GM18870 (cell line): Measurements from ENCODE around the gene DYNLRB2.
A peak's percentile ranks its signal among the peaks of the same experiment; 100 is the strongest.

Experiments used
- ATAC-seq: cut with Tn5 transposase; IDR thresholded peaks from one replicate; pipeline ENCODE4 v1.9.1; 2021; ENCODE audit warnings: moderate library complexity; ENCODE audit not compliant: unreplicated experiment

The DYNLRB2 gene

GRCh38 chr16:80540516-80541305 is at the start of gene DYNLRB2:
TSS of gene DYNLRB2 (plus strand) at chr16:80540993. CDS start at chr16:80541077, 84 bp downstream.
- peak; percentile 89 for ATAC-seq

DNA sequence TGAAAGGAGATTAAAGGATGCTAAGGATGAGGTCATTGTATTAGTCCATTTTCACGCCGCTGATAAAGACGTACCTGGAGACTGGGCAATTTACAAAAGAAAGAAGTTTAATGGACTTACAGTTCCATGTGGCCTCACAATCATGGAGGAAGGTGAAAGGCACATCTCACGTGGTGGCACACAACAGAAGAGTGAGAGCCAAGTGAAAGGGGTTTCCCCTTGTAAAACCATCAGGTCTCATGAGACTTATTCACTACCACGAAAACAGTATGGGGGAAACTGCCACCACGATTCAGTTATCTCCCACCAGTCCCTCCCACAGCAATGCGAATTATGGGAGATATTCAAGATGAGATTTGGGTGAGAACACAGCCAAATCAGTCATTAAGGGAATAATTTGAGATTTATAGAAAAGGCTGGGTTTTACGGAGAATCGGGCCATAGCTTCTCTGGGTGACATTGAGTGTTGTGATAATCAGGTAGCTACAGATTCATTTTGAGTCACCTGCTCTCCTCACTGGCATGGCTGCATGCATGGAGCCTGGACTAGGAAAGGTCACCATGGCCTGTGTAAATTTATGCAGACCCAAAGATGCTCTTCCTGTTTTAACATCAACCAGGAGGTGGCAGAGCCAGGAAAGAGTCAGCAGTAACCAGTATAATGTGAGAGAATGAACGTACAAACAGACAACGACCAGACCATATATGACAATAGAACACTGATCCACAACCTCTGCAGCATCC is 40.5 kb upstream of the DYNLRB2 start:
- ATAC-seq = no peak

DNA sequence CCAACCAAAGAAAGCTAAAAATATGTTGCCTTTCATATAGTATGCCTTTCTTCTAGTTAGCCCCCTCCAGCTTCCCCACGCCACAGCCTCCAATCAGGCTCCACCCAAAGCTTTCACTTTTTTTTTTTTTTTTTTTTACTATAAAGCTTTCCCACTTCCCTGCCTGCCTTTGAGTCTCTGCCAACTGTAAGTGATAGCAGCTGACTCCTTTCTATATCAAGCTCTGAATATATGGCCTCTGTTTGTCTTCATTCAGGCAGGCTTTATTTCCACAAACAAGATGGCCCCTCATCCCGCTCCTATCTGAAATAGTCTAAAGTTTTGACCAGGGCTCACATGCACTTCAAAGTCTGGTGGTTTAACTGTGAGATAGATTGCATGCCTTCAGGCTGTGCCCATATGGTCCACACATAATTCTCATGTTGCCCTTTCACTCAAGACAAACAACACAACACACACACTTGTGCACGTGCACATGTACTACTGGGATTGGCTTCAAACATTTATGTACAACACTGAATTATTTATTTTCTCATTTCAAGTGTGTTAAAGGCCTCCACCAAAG is 39.8 kb upstream of the DYNLRB2 start:
- ATAC-seq = no peak

DNA sequence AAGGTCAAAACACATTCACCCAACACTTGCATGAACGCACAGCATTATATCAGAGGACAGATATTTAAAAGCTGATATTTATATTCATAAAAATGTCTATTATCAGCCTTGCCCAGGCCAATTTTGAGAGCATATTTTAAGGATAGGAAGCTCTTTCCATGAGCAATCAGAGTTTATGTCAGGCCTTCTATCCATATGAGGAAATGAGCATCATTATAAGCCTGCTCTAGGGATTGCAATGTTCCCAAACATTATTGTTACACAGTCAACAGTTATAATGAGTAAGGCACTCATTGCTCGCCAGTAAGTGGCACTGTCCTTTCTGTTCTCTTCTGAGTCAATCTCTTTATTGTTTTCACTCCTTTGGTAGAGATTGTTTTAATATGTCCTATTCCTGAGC is 37.7 kb upstream of the DYNLRB2 start:
- no peak for ATAC-seq

DNA sequence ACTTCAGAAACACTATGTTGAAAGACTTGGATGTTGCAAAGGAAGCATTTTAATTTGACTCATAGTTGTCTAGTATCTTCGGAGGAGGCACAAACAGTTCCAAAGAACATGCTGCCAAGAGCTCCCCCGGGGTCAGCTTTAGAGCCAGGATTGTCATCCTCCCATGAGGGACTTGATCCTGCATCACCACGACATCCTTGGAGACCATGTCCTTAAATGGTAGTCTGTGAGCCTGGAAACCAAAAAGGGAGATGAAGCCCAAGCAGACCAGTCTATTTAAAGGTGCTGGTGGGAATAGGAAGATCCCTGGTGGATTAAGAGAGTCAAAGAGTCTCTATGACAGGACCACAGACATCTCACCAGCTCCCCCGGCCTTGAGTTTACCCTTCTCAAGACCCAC is 33.3 kb upstream of the DYNLRB2 start:
- ATAC-seq = no peak

DNA sequence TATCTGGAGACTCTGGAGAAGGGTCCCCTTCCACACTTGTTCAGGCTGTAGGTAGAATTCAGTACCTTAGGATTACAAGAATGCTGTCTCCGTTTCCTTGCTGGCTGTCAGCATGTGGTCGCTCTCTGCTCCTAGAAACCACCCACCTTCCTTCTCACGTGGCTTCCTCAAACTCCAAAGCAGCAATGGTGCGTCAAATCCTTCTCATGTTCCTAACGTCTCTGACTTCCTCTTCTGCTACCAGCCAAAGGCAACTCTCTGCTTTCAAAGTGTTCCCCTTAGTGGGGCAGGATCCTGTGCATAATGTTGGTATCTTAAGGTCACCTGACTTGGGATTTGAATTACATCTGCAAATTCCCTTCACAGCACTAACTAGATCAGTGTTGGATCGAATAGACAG is 30.9 kb upstream of the DYNLRB2 start:
- no peak for ATAC-seq

DNA sequence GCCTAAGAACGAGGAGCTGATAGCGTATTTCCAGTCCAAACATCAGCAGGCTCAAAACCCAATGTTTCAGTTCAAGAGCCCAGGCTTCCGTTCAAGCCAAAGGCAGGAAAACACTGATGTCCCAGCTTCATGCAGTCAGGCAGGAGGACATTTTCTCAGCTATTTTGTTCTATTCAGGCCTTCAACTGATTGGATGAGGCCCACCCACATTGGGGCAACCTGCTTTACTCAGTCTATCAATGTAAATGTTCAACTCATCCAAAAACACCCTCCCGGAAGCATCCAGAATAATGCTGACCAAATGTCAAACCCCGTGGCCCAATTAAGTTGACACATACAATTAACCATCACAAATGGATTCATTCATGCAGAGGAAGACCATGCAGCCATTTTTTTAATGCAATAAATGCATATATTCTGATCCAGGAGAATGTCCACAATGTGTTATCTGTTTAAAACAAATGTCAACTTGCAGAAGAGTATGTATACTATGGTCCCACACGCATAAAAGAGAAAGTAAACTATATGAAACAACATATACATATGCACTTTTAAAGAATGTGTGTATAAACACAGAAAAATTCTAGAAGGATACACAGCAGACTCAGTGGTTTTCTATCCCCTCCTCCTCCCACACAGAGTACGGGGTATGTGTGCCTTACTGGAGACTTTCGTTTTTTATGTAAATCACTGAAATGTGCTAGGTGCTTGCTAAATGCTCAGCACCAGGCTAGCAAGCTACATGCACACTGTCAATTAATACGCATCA is 28.8 kb upstream of the DYNLRB2 start:
- no peak for ATAC-seq

GRCh38 chr16:80512593-80512853 is 28.3 kb upstream of the DYNLRB2 start:
- ATAC-seq = no peak

GRCh38 chr16:80515374-80515773 is 25.4 kb upstream of the DYNLRB2 start:
- no peak for ATAC-seq

GRCh38 chr16:80517846-80518245 is 22.9 kb upstream of the DYNLRB2 start:
- ATAC-seq = no peak

DNA sequence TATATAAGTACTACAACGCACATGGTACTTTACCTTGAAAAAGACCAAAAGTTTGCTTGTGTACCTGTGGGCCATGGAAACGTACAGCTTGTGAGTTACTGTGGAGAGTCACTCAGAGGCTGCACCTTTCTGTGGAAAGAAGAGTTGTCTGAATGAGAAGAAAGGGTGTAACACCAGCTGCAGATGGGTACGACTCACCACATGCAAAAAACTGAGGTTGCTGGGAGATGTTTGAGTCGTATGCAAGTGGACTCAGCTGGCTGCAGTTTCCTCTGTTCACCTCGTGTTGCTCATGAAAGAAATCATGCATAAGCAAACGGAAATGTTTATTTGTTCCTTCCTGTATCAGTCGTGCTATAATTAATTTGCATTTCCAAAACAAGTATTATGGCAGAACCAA is 22.4 kb upstream of the DYNLRB2 start:
- ATAC-seq = no peak

DNA sequence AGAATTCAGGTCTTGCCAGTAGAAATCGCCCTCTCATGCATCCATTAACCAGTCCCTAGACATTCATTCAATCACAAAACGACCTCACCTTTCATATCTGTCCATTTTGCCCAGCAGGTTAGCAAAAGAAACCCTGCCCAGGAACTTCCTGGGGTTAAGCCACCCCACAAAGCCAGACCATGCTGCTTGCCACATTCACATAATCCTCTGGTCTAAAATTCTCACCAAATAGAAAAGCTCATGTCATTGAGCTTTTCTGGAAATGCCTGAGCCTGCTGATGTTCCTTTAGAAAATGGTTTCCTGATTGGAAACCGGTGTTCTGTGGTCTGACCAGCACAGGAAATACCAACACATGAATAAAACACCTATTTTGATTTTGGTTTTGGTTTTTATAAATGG is 21.6 kb upstream of the DYNLRB2 start:
- ATAC-seq = no peak

DNA sequence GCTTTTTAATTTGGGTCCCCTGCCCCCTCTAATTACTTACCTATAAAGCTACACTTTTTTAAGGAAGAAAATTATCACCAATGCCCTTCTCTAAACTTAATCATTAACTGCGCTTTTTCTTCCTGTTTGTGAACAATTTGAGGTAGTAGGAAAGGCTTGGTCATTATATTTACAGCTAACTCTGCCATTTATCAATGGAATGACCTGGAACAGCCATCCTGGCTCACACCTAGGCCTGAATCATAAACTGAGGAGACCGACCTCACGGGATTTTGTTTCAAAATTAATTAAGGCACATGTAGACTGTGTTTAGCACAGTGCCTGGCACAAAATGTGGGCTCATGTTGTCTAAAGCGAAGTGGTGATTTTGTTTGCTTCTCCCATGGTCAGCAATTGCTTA is 15.4 kb upstream of the DYNLRB2 start:
- no peak for ATAC-seq

GRCh38 chr16:80526418-80527061 is 14.3 kb upstream of the DYNLRB2 start:
- no peak for ATAC-seq

GRCh38 chr16:80527297-80527696 is 13.5 kb upstream of the DYNLRB2 start:
- ATAC-seq = no peak

GRCh38 chr16:80530479-80530878 is 10.3 kb upstream of the DYNLRB2 start:
- ATAC-seq = no peak

DNA sequence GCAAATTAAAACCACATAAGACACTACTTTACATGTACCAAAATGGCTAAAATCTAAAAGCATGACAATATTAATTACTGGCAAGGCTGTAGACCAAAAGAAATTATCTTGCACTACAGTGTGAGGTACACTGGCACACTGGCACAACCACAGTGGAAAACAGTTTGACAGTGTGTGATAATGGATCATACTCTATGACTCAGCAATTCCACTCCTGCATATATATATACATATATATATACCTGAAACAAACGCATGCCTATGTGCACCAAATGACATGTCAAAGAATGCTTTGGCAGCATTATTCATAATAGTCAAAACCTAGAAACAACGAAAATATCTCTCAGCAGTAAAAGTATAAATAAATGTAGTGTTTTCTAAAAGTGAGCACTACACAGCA is 4.6 kb upstream of the DYNLRB2 start:
- ATAC-seq = no peak

GRCh38 chr16:80541306-80541694 is 507 bp downstream of the DYNLRB2 start:
- no peak for ATAC-seq

DNA sequence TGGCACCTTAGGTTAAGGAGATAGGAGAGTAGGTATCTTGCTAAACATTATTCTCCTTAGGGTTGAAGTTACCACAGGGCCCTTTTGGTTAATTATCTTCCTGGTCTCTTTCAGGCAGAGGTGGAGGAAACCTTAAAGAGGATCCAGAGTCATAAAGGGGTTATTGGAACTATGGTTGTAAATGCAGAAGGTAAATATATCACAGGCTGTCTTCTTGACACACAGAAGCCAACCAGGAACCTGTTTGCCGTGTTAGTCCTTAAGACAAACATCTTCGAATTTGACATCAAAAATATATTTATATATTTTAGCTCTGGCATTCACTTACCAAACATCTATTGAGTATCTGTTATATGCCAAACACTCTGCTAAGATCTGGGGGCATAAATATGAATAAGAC is 2.4 kb downstream of the DYNLRB2 start:
- no peak for ATAC-seq

- no peak for ATAC-seq
Measured at GRCh38 chr16:80544326-80544725, 3.5 kb downstream of the DYNLRB2 start.

DNA sequence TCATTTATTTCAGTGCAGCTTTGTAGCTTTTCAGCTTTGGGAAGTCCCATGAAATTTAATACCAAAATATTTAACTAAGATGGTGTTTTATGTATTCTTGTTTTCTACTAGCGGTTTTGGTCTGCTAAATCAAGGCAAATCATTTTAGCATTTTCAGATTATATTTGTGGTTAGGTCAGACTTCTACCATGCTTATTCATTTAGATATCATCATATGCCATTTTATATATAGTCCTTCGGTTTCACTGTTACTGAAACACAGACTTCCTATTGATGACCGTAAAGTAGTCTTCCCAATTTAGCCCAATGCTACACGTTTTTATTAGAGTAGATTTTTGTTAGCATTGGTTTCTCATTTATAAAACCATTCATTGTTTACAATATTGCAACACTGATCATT is 5.5 kb downstream of the DYNLRB2 start:
- ATAC-seq = no peak
